ENCODE results near the gene INHBB.
"Not testable (repeated sequence)": the region's sequence is repeated elsewhere in the genome, so short reads cannot be mapped to it uniquely, and the experiment has no call there.

The INHBB gene

GRCh38 chr2:120316071-120316470 is 29.9 kb upstream of the INHBB start:
- no peak for DNase-seq (ENCODE audit: low spot score)

GRCh38 chr2:120316528-120317179 is 29.3 kb upstream of the INHBB start:
- DNase-seq (ENCODE audit: low spot score): no peak

- no peak for DNase-seq (ENCODE audit: low spot score)
Measured at GRCh38 chr2:120317180-120317533, 28.8 kb upstream of the INHBB start.

GRCh38 chr2:120317916-120318315 is 28.0 kb upstream of the INHBB start:
- no peak for DNase-seq (ENCODE audit: low spot score)

- no peak for DNase-seq (ENCODE audit: low spot score)
Measured at GRCh38 chr2:120318626-120319025, 27.3 kb upstream of the INHBB start.

GRCh38 chr2:120319123-120319522 is 26.8 kb upstream of the INHBB start:
- no peak for DNase-seq (ENCODE audit: low spot score)

- DNase-seq (ENCODE audit: low spot score): no peak
Measured at GRCh38 chr2:120319686-120320317, 26.1 kb upstream of the INHBB start.

- no peak for DNase-seq (ENCODE audit: low spot score)
Measured at GRCh38 chr2:120320318-120320851, 25.6 kb upstream of the INHBB start.

GRCh38 chr2:120320887-120321556 is 24.9 kb upstream of the INHBB start:
- not testable (repeated sequence) for DNase-seq (ENCODE audit: low spot score)

GRCh38 chr2:120321721-120322284 is 24.1 kb upstream of the INHBB start:
- DNase-seq (ENCODE audit: low spot score): no peak

- DNase-seq (ENCODE audit: low spot score): no peak
Measured at GRCh38 chr2:120322329-120322728, 23.6 kb upstream of the INHBB start.

- no peak for DNase-seq (ENCODE audit: low spot score)
Measured at GRCh38 chr2:120323214-120323613, 22.7 kb upstream of the INHBB start.

GRCh38 chr2:120323807-120324399 is 22.0 kb upstream of the INHBB start:
- DNase-seq (ENCODE audit: low spot score): no peak

- no peak for DNase-seq (ENCODE audit: low spot score)
Measured at GRCh38 chr2:120324933-120325332, 21.0 kb upstream of the INHBB start.

GRCh38 chr2:120326066-120326465 is 19.9 kb upstream of the INHBB start:
- no peak for DNase-seq (ENCODE audit: low spot score)

GRCh38 chr2:120330946-120331822 is 14.8 kb upstream of the INHBB start:
- DNase-seq (ENCODE audit: low spot score): no peak

- DNase-seq (ENCODE audit: low spot score): no peak
Measured at GRCh38 chr2:120331903-120332302, 14.0 kb upstream of the INHBB start.

GRCh38 chr2:120332384-120332783 is 13.6 kb upstream of the INHBB start:
- DNase-seq (ENCODE audit: low spot score): no peak

- no peak for DNase-seq (ENCODE audit: low spot score)
Measured at GRCh38 chr2:120334068-120334467, 11.9 kb upstream of the INHBB start.

GRCh38 chr2:120336749-120337148 is 9.2 kb upstream of the INHBB start:
- DNase-seq (ENCODE audit: low spot score): no peak

GRCh38 chr2:120338015-120338414 is 7.9 kb upstream of the INHBB start:
- DNase-seq (ENCODE audit: low spot score): no peak

Data from pons (tissue), 1 donor.